Transverse colon (tissue), 3 donors: ENCODE data around the gene APH1A.

Experiments
- EP300 ChIP-seq: sonication (generic); formaldehyde crosslinking; IDR thresholded peaks from one replicate; pipeline ENCODE4 v1.6.1; 2017; ENCODE audit warnings: antibody characterized with exemption, low read depth
- POLR2AphosphoS5 ChIP-seq, 3 donors: sonication (generic); formaldehyde crosslinking; IDR thresholded peaks; one replicate each; pipeline ENCODE4 v1.6.1; 2016; ENCODE audit warnings: antibody characterized with exemption in 3 of 3

DNA sequence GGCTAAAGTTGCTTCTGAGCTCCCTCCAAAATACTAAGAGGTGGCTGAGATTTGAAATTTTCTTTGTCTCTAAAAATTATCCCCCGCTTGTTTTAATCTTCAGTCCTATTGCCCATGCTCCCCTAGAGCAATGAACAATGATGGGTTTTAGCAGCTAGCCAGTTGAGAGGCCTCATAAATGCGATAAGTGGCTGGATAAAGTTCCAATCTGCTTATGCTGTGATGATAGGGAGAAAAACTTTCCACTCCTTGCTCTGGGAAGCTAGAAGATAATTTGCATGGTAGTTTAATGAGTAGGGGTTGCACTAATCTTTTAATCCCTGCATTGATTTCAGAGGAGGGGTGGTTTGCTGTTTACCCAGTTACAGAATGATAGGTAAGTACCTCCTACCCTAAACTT, 42.9 kb upstream of the APH1A start:
- TF ChIP-seq POLR2AphosphoS5 (IDR thresholded peaks at IDR 0.05), result no peak
- no peak for TF ChIP-seq EP300
